SU-DHL-6 (cell line): Measurements from ENCODE around the gene KDM3B.
A peak's percentile ranks its signal among the peaks of the same experiment; 100 is the strongest.

Source experiments
- H2AFZ ChIP-seq: fragments of 200-600 bp; sonication (generic); 2 replicates; pipeline ENCODE4 v1.6.1; 2014; ENCODE audit warnings: low read depth, mild to moderate bottlenecking, moderate library complexity, mixed read lengths, antibody characterized with exemption, low read length; ENCODE audit not compliant: severe bottlenecking
- H3F3A ChIP-seq: fragments of 200-600 bp; shearing (Covaris generic); 2 replicates; pipeline ENCODE4 v1.6.0; 2016; ENCODE audit warnings: antibody characterized with exemption, mild to moderate bottlenecking; ENCODE audit not compliant: insufficient read depth
- H3K27ac ChIP-seq: fragments of 200-600 bp; sonication (generic); 2 replicates; pipeline ENCODE4 v1.5.1; 2016; ENCODE audit warnings: low read depth, mild to moderate bottlenecking, low read length, moderate library complexity, mixed read lengths
- H3K27me3 ChIP-seq: fragments of 200-600 bp; sonication (generic), shearing (Covaris generic); 2 replicates; pipeline ENCODE4 v1.6.0; 2014; ENCODE audit warnings: mild to moderate bottlenecking, low read length
- H3K36me3 ChIP-seq: fragments of 200-600 bp; sonication (generic); 2 replicates; pipeline ENCODE4 v1.6.1; 2014; ENCODE audit warnings: mild to moderate bottlenecking, low read length, mixed read lengths
- H3K4me2 ChIP-seq: fragments of 300-600, 200-600 bp; shearing (Covaris generic), sonication (generic); 2 replicates; pipeline ENCODE4 v1.6.0; 2014; ENCODE audit warnings: low read length, low read depth, mild to moderate bottlenecking; ENCODE audit not compliant: poor library complexity, severe bottlenecking
- H3K4me3 ChIP-seq: fragments of 200-600 bp; sonication (generic); 2 replicates; pipeline ENCODE4 v1.5.1; 2014; ENCODE audit warnings: antibody characterized with exemption, low read length, mild to moderate bottlenecking, mixed read lengths; ENCODE audit not compliant: insufficient read depth, poor library complexity, severe bottlenecking
- H3K79me2 ChIP-seq: fragments of 200-600 bp; sonication (generic); 2 replicates; pipeline ENCODE4 v1.6.1; 2014; ENCODE audit warnings: mild to moderate bottlenecking, low read length, moderate library complexity; ENCODE audit not compliant: insufficient read depth
- H3K9ac ChIP-seq: fragments of 200-600 bp; sonication (generic); 2 replicates; pipeline ENCODE4 v1.7.0; 2014; ENCODE audit warnings: mild to moderate bottlenecking, low read length
- H3K9me2 ChIP-seq: fragments of 200-600 bp; sonication (generic); replicated peaks from 2 replicates; pipeline ENCODE4 v1.6.1; 2014; ENCODE audit warnings: low read length; ENCODE audit not compliant: insufficient read depth
- H3K9me3 ChIP-seq: fragments of 200-600 bp; sonication (generic); 2 replicates; pipeline ENCODE4 v1.6.1; 2014; ENCODE audit warnings: low read length, mixed read lengths; ENCODE audit not compliant: insufficient read depth
- H4K20me1 ChIP-seq: fragments of 200-600 bp; sonication (generic); 2 replicates; pipeline ENCODE4 v1.6.1; 2014; ENCODE audit warnings: low read depth, mild to moderate bottlenecking, antibody characterized with exemption, low read length, moderate library complexity, mixed read lengths
- CTCF ChIP-seq: fragments of 200-600 bp; sonication (generic); IDR thresholded peaks from one replicate; pipeline ENCODE4 v1.5.1; 2017; ENCODE audit warnings: antibody characterized with exemption, mild to moderate bottlenecking, low read length, moderate library complexity; ENCODE audit not compliant: insufficient read depth, poor library complexity, severe bottlenecking
- EZH2phosphoT487 ChIP-seq: fragments of 200-600 bp; sonication (generic), shearing (Covaris generic); conservative IDR thresholded peaks from 2 replicates; pipeline ENCODE4 v1.6.1; 2018; ENCODE audit warnings: mild to moderate bottlenecking, antibody characterized with exemption, low read length, moderate library complexity, mixed read lengths

The KDM3B gene

DNA sequence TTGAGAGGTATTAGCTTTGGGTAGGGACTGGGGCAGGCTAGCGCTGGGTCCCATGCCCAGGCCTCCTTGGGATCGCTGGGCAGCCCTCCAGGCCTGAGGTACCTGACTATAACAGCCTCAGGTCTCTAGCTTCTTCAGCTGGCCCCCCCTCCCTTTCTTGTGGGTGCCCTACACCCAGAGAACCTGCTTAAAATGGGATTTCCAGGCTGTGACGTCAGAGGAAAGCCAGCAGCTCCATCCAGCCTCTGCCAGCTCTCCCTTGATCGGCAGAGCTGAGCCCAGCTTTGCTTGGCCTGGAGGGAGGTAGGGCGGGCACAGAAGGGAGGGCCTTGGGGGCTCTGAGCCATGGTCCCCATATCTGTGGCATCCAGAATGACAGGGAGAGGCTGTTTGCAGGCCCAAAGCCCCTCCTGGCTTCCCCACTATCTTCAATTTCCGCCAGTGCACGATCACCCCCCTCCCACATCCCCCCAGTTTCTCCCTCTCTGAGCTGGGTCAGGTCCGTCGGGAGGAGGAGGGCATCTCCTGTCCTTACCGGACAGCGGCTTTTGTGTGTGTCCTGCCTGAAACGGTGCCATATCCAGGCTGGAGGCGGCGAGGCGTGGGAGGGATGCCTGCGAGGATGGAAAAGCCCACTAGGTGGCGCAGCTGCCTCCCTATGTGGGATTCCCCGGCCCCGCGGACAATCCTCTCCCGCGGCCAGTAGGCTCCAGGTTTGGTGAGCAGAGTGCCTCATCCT, 97.2 kb downstream of the KDM3B start:
- Histone ChIP-seq H3F3A (no peaks in the 10 kb centered on the region), H3K36me3 (no peaks in the 10 kb centered on the region), H3K27me3 (no peaks in the 10 kb centered on the region), H3K9ac (no peak overlapping the region), H3K79me2 (no peaks in the 10 kb centered on the region), H2AFZ (no peak overlapping the region), H3K4me2 (peak overlapping the region; percentile 14), H4K20me1 (no peaks in the 10 kb centered on the region), H3K4me3 (no peak overlapping the region), H3K9me3 (no peaks in the 10 kb centered on the region), H3K27ac (no peak overlapping the region), H3K9me2 (no peaks in the 10 kb centered on the region)
- TF ChIP-seq CTCF (peak; percentile 90), EZH2phosphoT487 (no peak)

DNA sequence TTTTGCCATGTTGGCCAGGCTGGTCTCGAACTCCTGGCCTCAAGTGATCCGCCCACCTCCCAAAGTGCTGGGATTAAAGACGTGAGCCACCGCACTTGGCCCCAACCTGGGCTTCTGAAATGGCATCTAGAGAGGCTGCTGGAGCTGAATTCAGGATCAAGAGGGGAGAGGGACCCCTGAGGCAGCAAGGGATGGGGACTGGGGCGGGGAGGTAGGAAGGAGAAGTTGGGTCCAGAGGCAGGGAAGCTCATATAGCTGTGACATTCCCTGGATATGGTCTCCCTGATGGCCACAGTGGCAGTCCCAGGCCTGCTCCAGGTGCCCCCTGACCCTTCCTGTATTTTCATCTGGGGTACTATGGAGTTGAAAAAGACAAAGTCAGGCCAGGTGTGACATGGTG, 98.5 kb downstream of the KDM3B start:
- no peak overlapping the region for H2AFZ ChIP-seq
- no peaks in the 10 kb centered on the region for H3K27me3 ChIP-seq
- H3K4me3 ChIP-seq, result no peak overlapping the region
- no peak overlapping the region for H3K9ac ChIP-seq
- TF ChIP-seq EZH2phosphoT487 (no peak), CTCF (no peak)
- no peaks in the 10 kb centered on the region for H3K36me3 ChIP-seq
- no peak overlapping the region for H3K27ac ChIP-seq
- no peaks in the 10 kb centered on the region for H3K9me2 ChIP-seq
- H4K20me1 ChIP-seq, result no peaks in the 10 kb centered on the region
- H3K4me2 ChIP-seq, result no peak overlapping the region
- no peaks in the 10 kb centered on the region for H3F3A ChIP-seq
- H3K9me3 ChIP-seq, result no peaks in the 10 kb centered on the region
- H3K79me2 ChIP-seq, result no peaks in the 10 kb centered on the region

- no peak overlapping the region for H2AFZ ChIP-seq
- H3K27ac ChIP-seq, result no peak overlapping the region
- H3K4me3 ChIP-seq, result no peak overlapping the region
- H3F3A ChIP-seq, result no peaks in the 10 kb centered on the region
- H3K4me2 ChIP-seq, result no peak overlapping the region
- no peaks in the 10 kb centered on the region for H4K20me1 ChIP-seq
- H3K27me3 ChIP-seq, result no peaks in the 10 kb centered on the region
- no peaks in the 10 kb centered on the region for H3K79me2 ChIP-seq
- no peak overlapping the region for H3K9ac ChIP-seq
- H3K9me3 ChIP-seq, result no peaks in the 10 kb centered on the region
- no peaks in the 10 kb centered on the region for H3K9me2 ChIP-seq
- TF ChIP-seq CTCF, result no peak
- TF ChIP-seq EZH2phosphoT487, result no peak
- no peaks in the 10 kb centered on the region for H3K36me3 ChIP-seq
Measured at GRCh38 chr5:138452720-138453119, 100.2 kb downstream of the KDM3B start.
